WTC11 (cell line): ENCODE results near the gene HBG1. TPM values are rescaled to one million over a fixed set of nuclear protein-coding genes. Genes with fewer than 3 reads are reported as not detected.

Experiments
- ATAC-seq: fragments of 200-7000 bp; cut with Tn5 transposase; 2 replicates; pipeline ENCODE4 v1.10.0; 2021; ENCODE audit warnings: mild to moderate bottlenecking, moderate library complexity
- CTCF ChIA-PET: fragments of 300-600 bp; sonication (Branson Sonifier 250); formaldehyde crosslinking; loops from one replicate; lab custom pipeline; 2021; ENCODE audit warnings: antibody characterized with exemption; lab: Charles Lee
- POLR2A ChIA-PET: fragments of 350-600 bp; sonication (Branson Sonifier 250); formaldehyde crosslinking; loops from one replicate; lab custom pipeline; 2021; ENCODE audit warnings: antibody characterized with exemption; lab: Charles Lee
- DNase-seq: peaks from one replicate; pipeline ENCODE4 v3.0.0; 2021; ENCODE audit warnings: low spot score
- H3K27ac Mint-ChIP-seq: 2 replicates; pipeline ENCODE4 v1.8.0; 2021; ENCODE audit warnings: mixed read lengths
- H3K27me3 Mint-ChIP-seq: 2 replicates; pipeline ENCODE4 v1.8.0; 2021; ENCODE audit warnings: low read depth, mild to moderate bottlenecking, moderate library complexity, mixed read lengths
- H3K36me3 Mint-ChIP-seq: 2 replicates; pipeline ENCODE4 v1.8.0; 2021; ENCODE audit warnings: mixed read lengths
- H3K4me1 Mint-ChIP-seq: 2 replicates; pipeline ENCODE4 v1.8.0; 2022; ENCODE audit warnings: mixed read lengths
- H3K4me3 Mint-ChIP-seq: 2 replicates; pipeline ENCODE4 v1.8.0; 2021; ENCODE audit warnings: mild to moderate bottlenecking, moderate library complexity, mixed read lengths
- H3K9me3 Mint-ChIP-seq: 2 replicates; pipeline ENCODE4 v1.8.0; 2021; ENCODE audit warnings: mixed read lengths
- CBFB ChIP-seq: sonication (generic); formaldehyde crosslinking; IDR thresholded peaks from 2 replicates; pipeline ENCODE4 v1.8.1; 2022; ENCODE audit warnings: mild to moderate bottlenecking, low read depth, missing genetic modification reagents
- CREM ChIP-seq: sonication (generic); formaldehyde crosslinking; IDR thresholded peaks from 2 replicates; pipeline ENCODE4 v1.8.1; 2022; ENCODE audit warnings: mild to moderate bottlenecking, missing genetic modification reagents, moderate library complexity
- ELF4 ChIP-seq: sonication (generic); formaldehyde crosslinking; IDR thresholded peaks from 2 replicates; pipeline ENCODE4 v1.8.1; 2022; ENCODE audit warnings: low read depth, mild to moderate bottlenecking, moderate library complexity, missing genetic modification reagents
- GABPB1 ChIP-seq: sonication (generic); formaldehyde crosslinking; IDR thresholded peaks from 2 replicates; pipeline ENCODE4 v1.8.1; 2023; ENCODE audit warnings: mild to moderate bottlenecking, missing genetic modification reagents
- HMGA2 ChIP-seq: fragments of 250-450 bp; sonication (Bioruptor Pico); IDR thresholded peaks from 2 replicates; pipeline ENCODE4 v1.4.0; 2021; ENCODE audit warnings: mild to moderate bottlenecking, moderate library complexity
- NFATC4 ChIP-seq: fragments of 250-450 bp; sonication (Bioruptor Pico); IDR thresholded peaks from 2 replicates; pipeline ENCODE4 v1.9.0; 2021; ENCODE audit warnings: mild to moderate bottlenecking
- NR3C1 ChIP-seq: sonication (generic); formaldehyde crosslinking; conservative IDR thresholded peaks from 2 replicates; pipeline ENCODE4 v1.8.1; 2023; ENCODE audit warnings: low read depth, mild to moderate bottlenecking, missing genetic modification reagents
- ZBTB21 ChIP-seq: sonication (generic); formaldehyde crosslinking; IDR thresholded peaks from 2 replicates; pipeline ENCODE4 v1.8.1; 2023; ENCODE audit warnings: mild to moderate bottlenecking, missing genetic modification reagents, borderline replicate concordance
- ZNF219 ChIP-seq: sonication (generic); formaldehyde crosslinking; IDR thresholded peaks from 2 replicates; pipeline ENCODE4 v1.8.0; 2023; ENCODE audit warnings: missing genetic modification reagents, mild to moderate bottlenecking, borderline replicate concordance
- ZNF416 ChIP-seq: fragments of 250-450 bp; sonication (Bioruptor Pico); IDR thresholded peaks from 2 replicates; pipeline ENCODE4 v1.9.0; 2021; ENCODE audit warnings: mild to moderate bottlenecking, inconsistent platforms
- total RNA-seq: library from RNA; stranded (reverse); gene quantifications from 3 replicates; pipeline ENCODE4 v1.2.3, GENCODE V29; 2021
- TF ChIP-seq, protein P1 (sequence below): sonication (generic); formaldehyde crosslinking; IDR thresholded peaks from 2 replicates; pipeline ENCODE4 v1.8.1; 2022; ENCODE audit warnings: mild to moderate bottlenecking, missing genetic modification reagents, moderate library complexity, borderline replicate concordance
- TF ChIP-seq, protein P2 (sequence below): sonication (generic); formaldehyde crosslinking; IDR thresholded peaks from 2 replicates; pipeline ENCODE4 v1.8.1; 2023; ENCODE audit warnings: mild to moderate bottlenecking, missing genetic modification reagents, borderline replicate concordance
- TF ChIP-seq, protein P3 (sequence below): fragments of 200-600 bp; IDR thresholded peaks from 2 replicates; pipeline ENCODE4 v1.8.0; 2022; ENCODE audit warnings: antibody characterized with exemption
- TF ChIP-seq, protein P4 (sequence below): sonication (generic); formaldehyde crosslinking; IDR thresholded peaks from 2 replicates; pipeline ENCODE4 v1.8.1; 2022; ENCODE audit warnings: low read depth, mild to moderate bottlenecking, moderate library complexity, missing genetic modification reagents, borderline replicate concordance
- TF ChIP-seq, protein P5 (sequence below): sonication (generic); formaldehyde crosslinking; IDR thresholded peaks from 2 replicates; pipeline ENCODE4 v1.8.0; 2023; ENCODE audit warnings: mild to moderate bottlenecking, missing genetic modification reagents
- TF ChIP-seq, protein P6 (sequence below): sonication (generic); formaldehyde crosslinking; IDR thresholded peaks from 2 replicates; pipeline ENCODE4 v1.8.1; 2023; ENCODE audit warnings: mild to moderate bottlenecking, missing genetic modification reagents
- TF ChIP-seq, protein P7 (sequence below): sonication (generic); formaldehyde crosslinking; IDR thresholded peaks from 2 replicates; pipeline ENCODE4 v1.8.0; 2022; ENCODE audit warnings: mild to moderate bottlenecking, missing genetic modification reagents
- TF ChIP-seq, protein P8 (sequence below): sonication (generic); formaldehyde crosslinking; IDR thresholded peaks from 2 replicates; pipeline ENCODE4 v1.8.1; 2023; ENCODE audit warnings: mild to moderate bottlenecking, moderate library complexity, missing genetic modification reagents

Gene HBG1
- total RNA-seq, 1 experiment from 2014 or later: 3.4 TPM

DNA sequence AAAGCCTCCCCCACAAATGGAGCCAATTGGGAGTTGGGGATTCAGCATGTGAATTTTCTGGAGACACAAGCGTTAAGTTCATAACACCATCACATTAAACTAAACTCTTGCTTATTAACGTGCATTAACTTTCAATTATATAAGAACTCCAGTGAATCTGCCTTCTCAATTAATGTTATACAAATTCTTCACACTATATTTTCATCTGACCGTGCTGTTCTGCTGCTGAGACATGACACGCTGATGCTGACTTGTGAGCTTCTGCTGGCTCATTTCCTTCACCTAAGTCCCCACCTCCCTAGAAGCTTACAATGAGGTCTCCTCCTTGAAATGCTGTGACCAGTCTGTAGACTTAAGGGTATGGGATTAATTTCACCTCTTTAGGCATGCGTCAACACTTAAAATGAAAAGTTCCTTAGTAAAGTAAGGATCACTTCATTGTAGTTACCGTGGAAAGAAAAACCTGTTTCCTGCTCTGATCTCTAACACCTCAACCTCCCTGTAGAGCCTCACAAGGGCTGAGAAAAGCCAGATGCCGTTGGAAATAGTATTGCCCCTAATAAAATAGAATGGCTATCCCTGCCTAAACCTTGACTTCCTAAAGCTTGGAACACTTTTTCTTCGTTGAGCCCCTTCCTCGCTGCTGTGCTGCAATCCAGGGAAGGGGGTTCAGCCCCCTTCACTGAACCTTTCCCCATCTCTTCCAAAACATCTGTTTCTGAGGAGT lies 2.7 kb upstream of the HBG1 start:
- no peaks in the 10 kb centered on the region for H3K9me3 Mint-ChIP-seq
- no peak overlapping the region for H3K4me3 Mint-ChIP-seq
- H3K27ac Mint-ChIP-seq: no peak overlapping the region
- ATAC-seq (no peak), DNase-seq (no peak)
- ChIA-PET CTCF (no interaction called here), POLR2A (no interaction called here)
- H3K4me1 Mint-ChIP-seq: peaks cover 6% of the 10 kb centered on the region
- peaks cover 26% of the 10 kb centered on the region for H3K27me3 Mint-ChIP-seq
- no peaks in the 10 kb centered on the region for H3K36me3 Mint-ChIP-seq
- TF ChIP-seq, protein P1, sequence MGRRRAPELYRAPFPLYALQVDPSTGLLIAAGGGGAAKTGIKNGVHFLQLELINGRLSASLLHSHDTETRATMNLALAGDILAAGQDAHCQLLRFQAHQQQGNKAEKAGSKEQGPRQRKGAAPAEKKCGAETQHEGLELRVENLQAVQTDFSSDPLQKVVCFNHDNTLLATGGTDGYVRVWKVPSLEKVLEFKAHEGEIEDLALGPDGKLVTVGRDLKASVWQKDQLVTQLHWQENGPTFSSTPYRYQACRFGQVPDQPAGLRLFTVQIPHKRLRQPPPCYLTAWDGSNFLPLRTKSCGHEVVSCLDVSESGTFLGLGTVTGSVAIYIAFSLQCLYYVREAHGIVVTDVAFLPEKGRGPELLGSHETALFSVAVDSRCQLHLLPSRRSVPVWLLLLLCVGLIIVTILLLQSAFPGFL (CRISPR knock-in tag): no peak
- TF ChIP-seq ZNF219 (CRISPR knock-in tag) (no peak), ZNF416 (no peak), CREM (CRISPR knock-in tag) (no peak), ELF4 (no peak), NFATC4 (CRISPR knock-in tag) (no peak), ZBTB21 (CRISPR knock-in tag) (no peak), GABPB1 (CRISPR knock-in tag) (no peak), NR3C1 (CRISPR knock-in tag) (no peak), CBFB (no peak), HMGA2 (CRISPR knock-in tag) (no peak)
- TF ChIP-seq, protein P2, sequence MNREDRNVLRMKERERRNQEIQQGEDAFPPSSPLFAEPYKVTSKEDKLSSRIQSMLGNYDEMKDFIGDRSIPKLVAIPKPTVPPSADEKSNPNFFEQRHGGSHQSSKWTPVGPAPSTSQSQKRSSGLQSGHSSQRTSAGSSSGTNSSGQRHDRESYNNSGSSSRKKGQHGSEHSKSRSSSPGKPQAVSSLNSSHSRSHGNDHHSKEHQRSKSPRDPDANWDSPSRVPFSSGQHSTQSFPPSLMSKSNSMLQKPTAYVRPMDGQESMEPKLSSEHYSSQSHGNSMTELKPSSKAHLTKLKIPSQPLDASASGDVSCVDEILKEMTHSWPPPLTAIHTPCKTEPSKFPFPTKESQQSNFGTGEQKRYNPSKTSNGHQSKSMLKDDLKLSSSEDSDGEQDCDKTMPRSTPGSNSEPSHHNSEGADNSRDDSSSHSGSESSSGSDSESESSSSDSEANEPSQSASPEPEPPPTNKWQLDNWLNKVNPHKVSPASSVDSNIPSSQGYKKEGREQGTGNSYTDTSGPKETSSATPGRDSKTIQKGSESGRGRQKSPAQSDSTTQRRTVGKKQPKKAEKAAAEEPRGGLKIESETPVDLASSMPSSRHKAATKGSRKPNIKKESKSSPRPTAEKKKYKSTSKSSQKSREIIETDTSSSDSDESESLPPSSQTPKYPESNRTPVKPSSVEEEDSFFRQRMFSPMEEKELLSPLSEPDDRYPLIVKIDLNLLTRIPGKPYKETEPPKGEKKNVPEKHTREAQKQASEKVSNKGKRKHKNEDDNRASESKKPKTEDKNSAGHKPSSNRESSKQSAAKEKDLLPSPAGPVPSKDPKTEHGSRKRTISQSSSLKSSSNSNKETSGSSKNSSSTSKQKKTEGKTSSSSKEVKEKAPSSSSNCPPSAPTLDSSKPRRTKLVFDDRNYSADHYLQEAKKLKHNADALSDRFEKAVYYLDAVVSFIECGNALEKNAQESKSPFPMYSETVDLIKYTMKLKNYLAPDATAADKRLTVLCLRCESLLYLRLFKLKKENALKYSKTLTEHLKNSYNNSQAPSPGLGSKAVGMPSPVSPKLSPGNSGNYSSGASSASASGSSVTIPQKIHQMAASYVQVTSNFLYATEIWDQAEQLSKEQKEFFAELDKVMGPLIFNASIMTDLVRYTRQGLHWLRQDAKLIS (CRISPR knock-in tag): no peak
- TF ChIP-seq, protein P3, sequence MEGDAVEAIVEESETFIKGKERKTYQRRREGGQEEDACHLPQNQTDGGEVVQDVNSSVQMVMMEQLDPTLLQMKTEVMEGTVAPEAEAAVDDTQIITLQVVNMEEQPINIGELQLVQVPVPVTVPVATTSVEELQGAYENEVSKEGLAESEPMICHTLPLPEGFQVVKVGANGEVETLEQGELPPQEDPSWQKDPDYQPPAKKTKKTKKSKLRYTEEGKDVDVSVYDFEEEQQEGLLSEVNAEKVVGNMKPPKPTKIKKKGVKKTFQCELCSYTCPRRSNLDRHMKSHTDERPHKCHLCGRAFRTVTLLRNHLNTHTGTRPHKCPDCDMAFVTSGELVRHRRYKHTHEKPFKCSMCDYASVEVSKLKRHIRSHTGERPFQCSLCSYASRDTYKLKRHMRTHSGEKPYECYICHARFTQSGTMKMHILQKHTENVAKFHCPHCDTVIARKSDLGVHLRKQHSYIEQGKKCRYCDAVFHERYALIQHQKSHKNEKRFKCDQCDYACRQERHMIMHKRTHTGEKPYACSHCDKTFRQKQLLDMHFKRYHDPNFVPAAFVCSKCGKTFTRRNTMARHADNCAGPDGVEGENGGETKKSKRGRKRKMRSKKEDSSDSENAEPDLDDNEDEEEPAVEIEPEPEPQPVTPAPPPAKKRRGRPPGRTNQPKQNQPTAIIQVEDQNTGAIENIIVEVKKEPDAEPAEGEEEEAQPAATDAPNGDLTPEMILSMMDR: no peak
- TF ChIP-seq, protein P4, sequence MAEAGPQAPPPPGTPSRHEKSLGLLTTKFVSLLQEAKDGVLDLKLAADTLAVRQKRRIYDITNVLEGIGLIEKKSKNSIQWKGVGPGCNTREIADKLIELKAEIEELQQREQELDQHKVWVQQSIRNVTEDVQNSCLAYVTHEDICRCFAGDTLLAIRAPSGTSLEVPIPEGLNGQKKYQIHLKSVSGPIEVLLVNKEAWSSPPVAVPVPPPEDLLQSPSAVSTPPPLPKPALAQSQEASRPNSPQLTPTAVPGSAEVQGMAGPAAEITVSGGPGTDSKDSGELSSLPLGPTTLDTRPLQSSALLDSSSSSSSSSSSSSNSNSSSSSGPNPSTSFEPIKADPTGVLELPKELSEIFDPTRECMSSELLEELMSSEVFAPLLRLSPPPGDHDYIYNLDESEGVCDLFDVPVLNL (CRISPR knock-in tag): no peak
- TF ChIP-seq, protein P5, sequence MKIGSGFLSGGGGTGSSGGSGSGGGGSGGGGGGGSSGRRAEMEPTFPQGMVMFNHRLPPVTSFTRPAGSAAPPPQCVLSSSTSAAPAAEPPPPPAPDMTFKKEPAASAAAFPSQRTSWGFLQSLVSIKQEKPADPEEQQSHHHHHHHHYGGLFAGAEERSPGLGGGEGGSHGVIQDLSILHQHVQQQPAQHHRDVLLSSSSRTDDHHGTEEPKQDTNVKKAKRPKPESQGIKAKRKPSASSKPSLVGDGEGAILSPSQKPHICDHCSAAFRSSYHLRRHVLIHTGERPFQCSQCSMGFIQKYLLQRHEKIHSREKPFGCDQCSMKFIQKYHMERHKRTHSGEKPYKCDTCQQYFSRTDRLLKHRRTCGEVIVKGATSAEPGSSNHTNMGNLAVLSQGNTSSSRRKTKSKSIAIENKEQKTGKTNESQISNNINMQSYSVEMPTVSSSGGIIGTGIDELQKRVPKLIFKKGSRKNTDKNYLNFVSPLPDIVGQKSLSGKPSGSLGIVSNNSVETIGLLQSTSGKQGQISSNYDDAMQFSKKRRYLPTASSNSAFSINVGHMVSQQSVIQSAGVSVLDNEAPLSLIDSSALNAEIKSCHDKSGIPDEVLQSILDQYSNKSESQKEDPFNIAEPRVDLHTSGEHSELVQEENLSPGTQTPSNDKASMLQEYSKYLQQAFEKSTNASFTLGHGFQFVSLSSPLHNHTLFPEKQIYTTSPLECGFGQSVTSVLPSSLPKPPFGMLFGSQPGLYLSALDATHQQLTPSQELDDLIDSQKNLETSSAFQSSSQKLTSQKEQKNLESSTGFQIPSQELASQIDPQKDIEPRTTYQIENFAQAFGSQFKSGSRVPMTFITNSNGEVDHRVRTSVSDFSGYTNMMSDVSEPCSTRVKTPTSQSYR (CRISPR knock-in tag): no peak
- TF ChIP-seq, protein P6, sequence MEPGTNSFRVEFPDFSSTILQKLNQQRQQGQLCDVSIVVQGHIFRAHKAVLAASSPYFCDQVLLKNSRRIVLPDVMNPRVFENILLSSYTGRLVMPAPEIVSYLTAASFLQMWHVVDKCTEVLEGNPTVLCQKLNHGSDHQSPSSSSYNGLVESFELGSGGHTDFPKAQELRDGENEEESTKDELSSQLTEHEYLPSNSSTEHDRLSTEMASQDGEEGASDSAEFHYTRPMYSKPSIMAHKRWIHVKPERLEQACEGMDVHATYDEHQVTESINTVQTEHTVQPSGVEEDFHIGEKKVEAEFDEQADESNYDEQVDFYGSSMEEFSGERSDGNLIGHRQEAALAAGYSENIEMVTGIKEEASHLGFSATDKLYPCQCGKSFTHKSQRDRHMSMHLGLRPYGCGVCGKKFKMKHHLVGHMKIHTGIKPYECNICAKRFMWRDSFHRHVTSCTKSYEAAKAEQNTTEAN (CRISPR knock-in tag): no peak
- TF ChIP-seq, protein P7, sequence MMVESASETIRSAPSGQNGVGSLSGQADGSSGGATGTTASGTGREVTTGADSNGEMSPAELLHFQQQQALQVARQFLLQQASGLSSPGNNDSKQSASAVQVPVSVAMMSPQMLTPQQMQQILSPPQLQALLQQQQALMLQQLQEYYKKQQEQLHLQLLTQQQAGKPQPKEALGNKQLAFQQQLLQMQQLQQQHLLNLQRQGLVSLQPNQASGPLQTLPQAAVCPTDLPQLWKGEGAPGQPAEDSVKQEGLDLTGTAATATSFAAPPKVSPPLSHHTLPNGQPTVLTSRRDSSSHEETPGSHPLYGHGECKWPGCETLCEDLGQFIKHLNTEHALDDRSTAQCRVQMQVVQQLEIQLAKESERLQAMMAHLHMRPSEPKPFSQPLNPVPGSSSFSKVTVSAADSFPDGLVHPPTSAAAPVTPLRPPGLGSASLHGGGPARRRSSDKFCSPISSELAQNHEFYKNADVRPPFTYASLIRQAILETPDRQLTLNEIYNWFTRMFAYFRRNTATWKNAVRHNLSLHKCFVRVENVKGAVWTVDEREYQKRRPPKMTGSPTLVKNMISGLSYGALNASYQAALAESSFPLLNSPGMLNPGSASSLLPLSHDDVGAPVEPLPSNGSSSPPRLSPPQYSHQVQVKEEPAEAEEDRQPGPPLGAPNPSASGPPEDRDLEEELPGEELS (CRISPR knock-in tag): no peak
- TF ChIP-seq, protein P8, sequence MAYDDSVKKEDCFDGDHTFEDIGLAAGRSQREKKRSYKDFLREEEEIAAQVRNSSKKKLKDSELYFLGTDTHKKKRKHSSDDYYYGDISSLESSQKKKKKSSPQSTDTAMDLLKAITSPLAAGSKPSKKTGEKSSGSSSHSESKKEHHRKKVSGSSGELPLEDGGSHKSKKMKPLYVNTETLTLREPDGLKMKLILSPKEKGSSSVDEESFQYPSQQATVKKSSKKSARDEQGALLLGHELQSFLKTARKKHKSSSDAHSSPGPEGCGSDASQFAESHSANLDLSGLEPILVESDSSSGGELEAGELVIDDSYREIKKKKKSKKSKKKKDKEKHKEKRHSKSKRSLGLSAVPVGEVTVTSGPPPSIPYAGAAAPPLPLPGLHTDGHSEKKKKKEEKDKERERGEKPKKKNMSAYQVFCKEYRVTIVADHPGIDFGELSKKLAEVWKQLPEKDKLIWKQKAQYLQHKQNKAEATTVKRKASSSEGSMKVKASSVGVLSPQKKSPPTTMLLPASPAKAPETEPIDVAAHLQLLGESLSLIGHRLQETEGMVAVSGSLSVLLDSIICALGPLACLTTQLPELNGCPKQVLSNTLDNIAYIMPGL (CRISPR knock-in tag): no peak
